Measurements from ENCODE around the gene STXBP3.
"Not testable (repeated sequence)": the region's sequence is repeated elsewhere in the genome, so short reads cannot be mapped to it uniquely, and the experiment has no call there.

The STXBP3 gene

GRCh38 chr1:108746382-108747170 lies at the start of gene STXBP3:
TSS of gene STXBP3 (plus strand) at chr1:108746674. CDS start at chr1:108746738, 64 bp downstream.
- peak; percentile 98 for DNase-seq (ENCODE audit: low spot score)

DNA sequence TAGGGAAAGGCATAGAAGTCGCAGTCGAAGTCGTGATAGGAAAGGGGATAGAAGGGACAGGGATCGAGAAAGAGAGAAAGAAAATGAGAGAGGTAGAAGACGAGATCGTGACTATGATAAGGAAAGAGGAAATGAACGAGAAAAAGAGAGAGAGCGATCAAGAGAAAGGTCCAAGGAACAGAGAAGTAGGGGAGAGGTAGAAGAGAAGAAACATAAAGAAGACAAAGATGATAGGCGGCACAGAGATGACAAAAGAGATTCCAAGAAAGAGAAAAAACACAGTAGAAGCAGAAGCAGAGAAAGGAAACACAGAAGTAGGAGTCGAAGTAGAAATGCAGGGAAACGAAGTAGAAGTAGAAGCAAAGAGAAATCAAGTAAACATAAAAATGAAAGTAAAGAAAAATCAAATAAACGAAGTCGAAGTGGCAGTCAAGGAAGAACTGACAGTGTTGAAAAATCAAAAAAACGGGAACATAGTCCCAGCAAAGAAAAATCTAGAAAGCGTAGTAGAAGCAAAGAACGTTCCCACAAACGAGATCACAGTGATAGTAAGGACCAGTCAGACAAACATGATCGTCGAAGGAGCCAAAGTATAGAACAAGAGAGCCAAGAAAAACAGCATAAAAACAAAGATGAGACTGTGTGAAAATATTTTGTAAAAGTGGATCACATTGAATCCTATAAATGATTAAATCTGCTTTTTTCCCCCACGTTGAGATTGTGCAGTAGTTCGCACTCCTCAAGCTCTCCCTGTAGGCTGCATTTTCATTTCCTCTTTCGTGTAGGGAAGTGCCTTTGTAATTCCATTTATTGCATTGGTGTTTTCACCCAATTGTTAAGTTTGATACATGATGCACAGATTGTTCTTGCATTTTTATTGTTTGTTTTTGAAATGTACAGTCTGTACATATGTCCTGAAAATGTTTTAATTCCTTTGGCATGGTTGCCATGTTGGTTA lies 46.8 kb upstream of the STXBP3 start:
- DNase-seq (ENCODE audit: low spot score): no peak

DNA sequence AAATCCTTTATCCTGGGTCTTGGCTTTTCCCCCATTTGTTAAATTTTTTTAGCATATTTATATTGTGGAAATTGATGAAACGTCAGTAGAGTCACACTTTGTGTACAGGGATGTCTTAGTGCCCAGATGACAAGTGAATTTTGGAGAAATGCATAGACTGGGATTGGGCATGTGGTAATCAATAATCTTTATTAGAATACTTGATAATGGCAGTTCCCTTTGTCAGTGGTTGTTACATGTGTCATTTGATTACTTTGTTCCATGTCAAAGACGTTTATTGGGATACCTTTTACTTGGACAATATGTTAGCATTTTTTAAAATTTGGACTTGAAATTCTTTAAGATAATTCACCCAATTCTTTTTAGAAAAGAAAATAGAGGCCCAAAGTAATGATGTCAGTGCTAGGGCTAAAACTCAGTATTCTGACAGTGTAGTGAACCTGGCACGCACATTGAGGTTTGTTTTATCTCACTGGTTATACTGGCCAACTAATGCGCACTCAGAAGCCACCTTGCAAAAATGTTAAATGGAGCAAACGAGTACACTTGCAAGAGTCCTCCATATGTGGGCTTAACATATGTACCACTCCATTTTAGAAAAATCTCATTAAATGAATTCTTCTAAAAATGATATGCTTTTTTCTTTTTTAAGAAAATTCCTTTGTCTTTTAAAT lies 45.2 kb upstream of the STXBP3 start:
- DNase-seq (ENCODE audit: low spot score): no peak

GRCh38 chr1:108702109-108702508 lies 44.4 kb upstream of the STXBP3 start:
- not testable (repeated sequence) for DNase-seq (ENCODE audit: low spot score)

DNA sequence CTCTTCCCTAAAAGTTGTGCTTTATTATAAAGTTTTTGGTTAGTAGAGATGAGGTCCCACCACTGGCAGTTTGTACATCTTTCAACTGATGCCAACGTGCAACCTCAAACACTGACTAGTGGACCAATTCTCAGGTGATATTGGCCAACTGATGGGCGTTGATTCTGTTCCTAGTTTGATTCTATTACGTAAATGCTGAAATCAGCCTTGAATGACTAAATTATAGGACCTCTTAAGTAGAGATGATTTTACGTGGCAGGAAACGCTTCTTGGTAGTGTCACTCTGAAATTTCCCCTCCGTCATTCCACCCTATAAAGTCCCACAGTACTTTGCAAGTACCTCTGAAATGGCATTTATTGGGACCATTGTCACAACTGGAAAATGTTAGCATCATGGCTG lies 42.5 kb upstream of the STXBP3 start:
- no peak for DNase-seq (ENCODE audit: low spot score)

- DNase-seq (ENCODE audit: low spot score): no peak
Measured at GRCh38 chr1:108704496-108704895, 42.0 kb upstream of the STXBP3 start.

DNA sequence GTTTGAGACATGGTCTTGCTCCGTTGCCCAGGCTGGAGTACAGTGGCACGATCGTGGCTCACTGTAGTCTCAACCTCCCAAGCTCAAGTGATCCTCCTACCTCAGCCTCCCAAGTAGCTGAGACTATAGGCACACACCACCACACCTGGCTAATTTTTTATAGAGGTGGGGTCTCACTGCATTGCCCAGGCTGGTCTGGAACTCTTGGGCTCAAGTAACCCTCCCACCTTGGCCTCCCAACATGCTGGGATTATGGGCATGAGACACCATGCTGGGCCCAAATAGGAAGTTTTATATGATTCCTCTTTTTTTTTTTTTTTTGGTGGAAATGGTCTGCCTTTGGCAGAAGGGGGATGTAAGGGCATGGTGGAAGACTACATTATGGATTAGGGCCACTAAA lies 39.8 kb upstream of the STXBP3 start:
- DNase-seq (ENCODE audit: low spot score): no peak

- no peak for DNase-seq (ENCODE audit: low spot score)
Measured at GRCh38 chr1:108708691-108709660, 37.5 kb upstream of the STXBP3 start.

- no peak for DNase-seq (ENCODE audit: low spot score)
Measured at GRCh38 chr1:108712606-108713150, 33.8 kb upstream of the STXBP3 start, which contains the start of gene FNDC7. TSS of gene FNDC7 (plus strand) at chr1:108712908. CDS start at chr1:108712934, 26 bp downstream.

GRCh38 chr1:108715932-108716331 lies 30.5 kb upstream of the STXBP3 start:
- no peak for DNase-seq (ENCODE audit: low spot score)

DNA sequence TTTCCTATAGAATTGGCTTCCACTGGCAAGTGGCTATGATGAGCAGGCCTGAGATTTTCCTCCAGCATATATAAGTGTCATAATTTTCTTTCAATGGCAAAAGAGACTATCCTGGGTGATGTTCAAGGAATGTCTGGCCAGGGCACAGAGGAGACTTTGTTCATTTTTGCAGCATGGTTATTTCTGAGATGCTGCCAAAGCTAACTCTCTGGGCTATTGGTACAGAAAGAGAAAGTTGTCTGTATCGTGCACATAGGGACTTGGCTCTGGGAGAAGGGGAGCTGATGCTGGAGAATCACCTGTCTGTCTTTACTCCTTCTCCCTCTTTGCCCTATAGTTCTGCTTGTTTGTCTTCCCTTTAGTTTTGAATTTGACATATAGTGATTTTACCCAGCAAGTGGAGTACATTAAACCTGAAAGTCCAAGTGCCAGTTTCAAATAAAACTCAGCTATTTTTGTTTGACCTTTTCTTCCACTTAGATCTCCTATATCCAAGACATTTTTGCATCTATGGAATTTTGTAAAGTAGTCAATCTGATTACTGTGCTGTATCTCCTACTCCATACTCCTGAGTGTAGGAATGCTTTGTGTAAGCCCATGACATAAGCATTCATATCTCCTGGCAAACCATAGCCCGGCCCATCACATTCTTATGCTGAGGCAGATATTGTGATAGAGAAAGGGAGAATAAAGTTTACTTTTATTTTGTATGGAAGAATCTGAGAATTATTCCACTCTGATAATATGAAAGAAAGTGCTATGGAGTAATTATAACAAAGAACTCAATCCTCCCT lies 29.8 kb upstream of the STXBP3 start:
- peak; percentile 43 for DNase-seq (ENCODE audit: low spot score)

- DNase-seq (ENCODE audit: low spot score): peak; percentile 62
Measured at GRCh38 chr1:108717774-108718316, 28.6 kb upstream of the STXBP3 start.

- peak; percentile 41 for DNase-seq (ENCODE audit: low spot score)
Measured at GRCh38 chr1:108718927-108719655, 27.4 kb upstream of the STXBP3 start.

DNA sequence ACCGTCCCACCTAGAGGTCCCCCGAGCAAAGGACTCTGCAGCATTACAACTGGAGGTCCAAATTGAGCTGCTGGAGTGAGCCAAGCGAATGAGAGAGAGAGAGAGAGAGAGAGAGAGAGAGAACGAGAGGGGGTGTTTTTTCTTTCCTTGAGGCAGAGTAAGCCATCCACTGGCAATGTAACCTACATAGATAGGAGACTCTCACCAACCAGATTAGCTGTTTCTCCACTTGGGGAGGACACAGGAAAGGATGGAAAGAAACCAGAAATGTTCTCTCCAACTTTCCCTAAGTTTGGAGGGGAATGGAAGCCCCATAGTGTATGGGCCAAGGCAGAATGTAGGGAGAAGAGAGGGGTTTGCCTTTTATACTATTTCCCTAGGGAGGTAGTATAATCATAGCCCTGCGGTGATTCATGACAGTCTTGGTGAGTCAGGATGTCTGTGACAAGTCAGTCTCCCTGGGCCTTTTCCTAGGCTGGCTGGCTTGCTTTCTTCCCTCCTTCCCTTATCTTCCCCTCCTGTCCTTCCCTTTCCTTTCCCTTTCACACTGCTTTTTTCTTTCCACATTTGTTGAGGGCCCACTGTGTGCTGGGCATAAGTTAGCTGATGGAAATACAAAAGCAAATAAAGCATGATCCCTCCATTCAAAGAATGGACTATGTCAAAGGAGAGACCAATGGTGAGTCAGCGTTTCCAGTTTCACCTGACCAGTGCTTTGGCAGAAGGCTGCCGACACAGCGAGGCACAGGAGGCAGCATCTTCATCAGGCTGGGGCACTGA lies 26.6 kb upstream of the STXBP3 start:
- no peak for DNase-seq (ENCODE audit: low spot score)

- DNase-seq (ENCODE audit: low spot score): peak; percentile 53
Measured at GRCh38 chr1:108722292-108722691, 24.2 kb upstream of the STXBP3 start.

DNA sequence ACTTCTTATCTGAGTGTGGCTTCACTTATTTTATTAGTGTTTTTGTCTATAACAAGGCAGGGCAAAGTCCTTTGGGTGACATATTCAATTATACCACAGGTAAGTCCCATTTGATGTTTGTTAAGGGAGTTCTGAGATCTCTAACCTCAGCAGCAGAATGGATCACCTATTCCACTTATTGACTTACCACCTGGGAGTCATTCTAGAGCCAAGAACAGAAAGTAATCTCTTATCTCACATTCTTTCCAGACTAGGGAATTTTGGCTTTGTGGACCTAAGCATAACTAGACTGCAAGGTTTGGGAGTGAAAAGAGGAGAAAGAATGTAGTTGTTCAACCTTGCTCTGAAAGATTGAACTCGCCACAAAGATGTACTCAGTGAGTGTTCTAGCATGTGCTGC lies 20.6 kb upstream of the STXBP3 start:
- DNase-seq (ENCODE audit: low spot score): no peak

DNA sequence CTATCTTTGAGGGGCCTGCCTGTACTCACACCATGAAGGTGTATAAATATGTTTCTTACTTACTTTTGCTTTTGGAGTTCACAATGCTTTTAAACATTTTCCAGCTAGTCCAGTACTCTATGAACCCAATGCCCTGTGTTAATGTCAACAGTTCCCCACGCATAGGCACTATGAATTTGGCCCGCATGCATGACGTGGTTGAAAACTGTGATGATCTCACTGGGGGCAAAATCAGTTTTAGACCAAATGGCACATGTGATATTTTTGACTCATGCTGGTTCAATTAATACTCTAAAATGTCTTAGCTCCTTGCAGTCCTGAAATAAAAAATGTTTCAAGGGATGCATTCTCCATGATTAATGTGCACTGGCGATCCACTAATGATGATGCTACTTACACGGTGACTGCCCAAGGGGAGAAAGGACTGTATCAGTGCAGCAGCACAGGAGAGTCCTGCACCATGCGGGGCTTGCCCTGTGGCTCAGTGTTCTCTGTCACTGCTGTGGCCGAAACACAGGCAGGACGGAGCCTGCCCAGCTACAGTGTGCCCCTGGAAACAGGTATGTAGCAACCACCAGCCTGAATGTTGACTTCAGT lies 18.0 kb upstream of the STXBP3 start:
- no peak for DNase-seq (ENCODE audit: low spot score)

DNA sequence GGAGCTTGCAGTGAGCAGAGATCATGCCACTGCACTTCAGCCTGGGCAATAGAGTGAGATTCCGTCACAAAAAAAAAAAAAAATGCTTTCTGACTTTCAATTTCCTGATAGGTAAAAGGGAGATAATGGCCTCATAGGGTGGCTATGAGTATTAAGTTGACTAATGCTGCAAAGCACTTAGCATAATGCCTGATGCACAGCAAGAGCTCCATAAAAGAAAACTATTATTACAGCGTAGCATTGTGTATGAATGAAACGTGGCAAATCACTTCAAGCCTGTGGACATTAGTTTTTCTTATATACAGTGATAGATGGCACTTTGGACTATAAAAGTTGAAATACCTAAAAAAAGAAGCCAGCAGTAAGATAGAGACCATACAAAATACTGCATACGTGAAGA lies 17.0 kb upstream of the STXBP3 start:
- DNase-seq (ENCODE audit: low spot score): no peak

Data from globus pallidus (tissue), 1 donor.